GM19468 (cell line): ENCODE results near the gene PLD4.
A peak's percentile ranks its signal among the peaks of the same experiment; 100 is the strongest.

Experiments
- ATAC-seq: cut with Tn5 transposase; IDR thresholded peaks from one replicate; pipeline ENCODE4 v1.9.1; 2021; ENCODE audit warnings: mild to moderate bottlenecking, moderate library complexity, moderate number of reproducible peaks; ENCODE audit not compliant: unreplicated experiment; ENCODE audit errors: extremely low read depth

The PLD4 gene

DNA sequence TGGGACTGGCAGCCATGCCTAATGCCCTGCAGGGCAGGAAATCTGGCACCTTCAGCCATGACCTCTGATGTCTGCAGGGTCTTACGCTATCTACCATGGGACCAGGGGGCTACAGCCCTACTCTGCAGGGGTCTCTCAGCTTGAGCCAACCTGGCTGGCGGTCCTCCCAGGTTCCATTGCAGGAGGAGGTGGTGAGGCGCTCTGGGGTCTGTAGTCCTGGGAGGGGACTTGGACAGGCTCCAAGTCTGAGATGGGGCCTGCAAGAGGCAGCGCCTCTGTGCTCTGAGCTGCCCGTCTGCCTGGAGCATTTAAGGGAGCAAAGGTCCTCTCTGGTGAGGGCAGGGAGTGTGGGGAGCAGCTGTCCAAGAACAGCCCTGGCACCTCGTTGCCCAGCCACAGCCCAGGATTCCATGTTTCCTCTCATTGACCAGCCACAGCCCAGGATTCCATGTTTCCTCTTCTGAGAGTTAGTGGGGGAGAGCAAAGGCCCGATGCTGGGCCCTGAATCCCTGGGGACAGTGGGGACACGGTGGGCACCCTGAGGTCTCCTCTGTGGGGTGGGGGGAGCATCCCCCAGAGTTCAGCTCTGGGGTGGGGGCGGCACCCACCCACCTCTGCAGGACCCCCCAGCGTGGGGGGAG is 655 bp downstream of the PLD4 start:
- no peak for ATAC-seq

DNA sequence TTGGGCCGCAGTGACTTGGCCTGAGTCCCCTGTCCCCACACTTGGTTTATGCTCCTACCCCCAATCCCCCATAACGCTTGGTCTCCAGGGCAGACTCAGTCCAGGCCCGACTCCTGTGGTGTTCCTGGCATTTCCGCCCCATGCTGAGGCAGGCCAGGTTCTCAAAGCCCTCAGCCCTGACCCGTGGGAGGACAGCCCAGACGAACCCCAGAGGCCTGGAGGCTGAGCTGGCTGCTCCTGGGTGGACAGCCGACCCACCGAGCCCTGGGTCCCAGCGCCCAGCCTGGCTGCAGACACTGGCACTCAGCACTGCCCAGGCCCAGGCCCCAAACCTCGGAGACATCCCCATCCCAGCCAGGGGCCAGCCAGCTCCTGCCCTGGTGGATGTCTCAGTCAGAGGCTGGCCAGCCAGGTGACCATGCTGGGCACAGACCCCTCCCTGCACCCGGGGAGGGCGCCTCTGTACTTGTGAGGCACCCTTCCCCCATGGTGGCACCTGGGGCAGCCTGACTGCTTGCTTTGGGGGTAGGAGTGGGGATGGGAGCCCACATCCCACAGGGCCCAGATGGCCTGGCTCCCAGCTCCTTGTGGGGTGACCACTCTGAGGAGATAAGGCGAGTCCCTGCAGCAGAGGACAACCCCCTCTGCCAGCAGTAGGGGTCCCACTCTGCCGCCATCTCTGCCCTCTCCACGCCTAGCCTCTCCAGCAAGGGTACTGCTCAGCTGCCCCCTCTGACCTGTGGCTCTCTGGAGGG is 1.4 kb downstream of the PLD4 start:
- no peak for ATAC-seq

DNA sequence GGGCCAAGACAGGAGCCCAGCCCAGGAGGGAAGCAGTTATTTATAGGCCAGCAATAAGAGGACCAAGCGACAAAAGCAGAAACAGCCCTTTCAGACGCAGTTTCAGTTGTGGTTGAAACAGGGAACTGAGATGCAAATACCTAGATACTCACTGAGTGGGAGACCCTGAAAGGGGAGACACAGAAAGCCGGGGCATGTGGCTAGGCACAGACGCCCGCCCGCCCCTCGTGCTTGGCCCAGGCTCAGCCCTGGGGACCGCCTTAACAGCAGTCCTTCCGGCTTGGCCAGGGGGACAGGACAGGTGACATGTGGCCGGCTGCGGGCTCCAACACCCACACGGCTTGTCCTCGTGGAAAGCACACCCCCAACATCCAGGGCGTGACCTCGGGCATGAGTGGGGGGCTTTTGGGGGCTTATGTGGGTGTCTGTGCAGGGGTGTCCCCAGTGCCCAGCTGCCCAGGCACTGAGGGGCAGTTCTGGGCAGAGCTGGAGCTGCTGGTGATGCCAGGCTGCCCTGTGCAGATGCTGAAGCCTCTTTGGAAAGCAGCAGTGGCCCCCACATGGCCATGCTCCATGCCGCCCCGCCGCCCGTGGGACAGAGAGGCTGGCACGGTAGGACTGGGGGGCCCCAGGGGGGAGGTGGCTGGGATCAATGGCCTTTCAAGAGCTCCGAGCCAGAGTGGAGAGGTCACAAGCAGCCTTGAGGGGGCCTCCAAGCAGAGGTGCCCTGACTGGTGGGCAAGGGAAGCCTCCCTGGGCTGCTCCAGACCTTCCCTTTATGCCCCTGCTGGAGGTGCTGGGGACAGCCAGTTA is 2.1 kb downstream of the PLD4 start:
- peak; percentile 70 for ATAC-seq

DNA sequence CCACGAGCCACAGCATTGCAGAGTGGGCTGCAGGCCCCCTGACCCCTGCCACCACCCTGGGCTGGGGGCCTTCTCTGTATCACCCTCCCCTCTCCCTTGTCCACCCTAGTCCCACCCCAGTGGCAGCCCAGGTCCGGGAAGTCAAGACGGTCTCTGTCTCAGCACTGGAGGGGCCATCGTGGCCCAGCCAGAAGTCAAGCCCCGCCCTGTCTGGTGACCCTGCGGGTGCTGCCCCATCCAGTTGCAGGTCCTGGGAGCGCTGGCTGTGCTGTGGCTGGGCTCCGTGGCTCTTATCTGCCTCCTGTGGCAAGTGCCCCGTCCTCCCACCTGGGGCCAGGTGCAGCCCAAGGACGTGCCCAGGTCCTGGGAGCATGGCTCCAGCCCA is 2.7 kb downstream of the PLD4 start:
- ATAC-seq, result no peak

DNA sequence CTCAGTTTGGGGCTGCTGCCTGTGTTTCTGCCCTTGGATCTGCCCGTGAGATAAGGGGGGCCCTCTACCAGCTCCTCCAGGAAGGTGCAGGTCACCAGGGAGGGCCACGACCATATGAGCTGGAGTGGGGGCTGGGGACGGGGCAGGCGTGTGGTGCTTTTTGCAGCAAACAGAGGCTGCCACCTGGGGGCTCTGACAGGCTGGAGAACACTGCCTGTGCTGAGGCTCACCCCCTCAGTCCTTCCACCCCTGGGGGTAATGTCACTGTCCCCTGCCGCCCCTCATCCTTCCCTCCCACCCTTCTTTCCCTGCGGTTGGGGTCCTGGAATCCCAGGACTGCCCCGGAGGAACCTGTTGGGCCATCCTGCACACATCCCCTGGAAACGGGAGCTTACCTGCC is 3.2 kb downstream of the PLD4 start:
- ATAC-seq, result no peak

DNA sequence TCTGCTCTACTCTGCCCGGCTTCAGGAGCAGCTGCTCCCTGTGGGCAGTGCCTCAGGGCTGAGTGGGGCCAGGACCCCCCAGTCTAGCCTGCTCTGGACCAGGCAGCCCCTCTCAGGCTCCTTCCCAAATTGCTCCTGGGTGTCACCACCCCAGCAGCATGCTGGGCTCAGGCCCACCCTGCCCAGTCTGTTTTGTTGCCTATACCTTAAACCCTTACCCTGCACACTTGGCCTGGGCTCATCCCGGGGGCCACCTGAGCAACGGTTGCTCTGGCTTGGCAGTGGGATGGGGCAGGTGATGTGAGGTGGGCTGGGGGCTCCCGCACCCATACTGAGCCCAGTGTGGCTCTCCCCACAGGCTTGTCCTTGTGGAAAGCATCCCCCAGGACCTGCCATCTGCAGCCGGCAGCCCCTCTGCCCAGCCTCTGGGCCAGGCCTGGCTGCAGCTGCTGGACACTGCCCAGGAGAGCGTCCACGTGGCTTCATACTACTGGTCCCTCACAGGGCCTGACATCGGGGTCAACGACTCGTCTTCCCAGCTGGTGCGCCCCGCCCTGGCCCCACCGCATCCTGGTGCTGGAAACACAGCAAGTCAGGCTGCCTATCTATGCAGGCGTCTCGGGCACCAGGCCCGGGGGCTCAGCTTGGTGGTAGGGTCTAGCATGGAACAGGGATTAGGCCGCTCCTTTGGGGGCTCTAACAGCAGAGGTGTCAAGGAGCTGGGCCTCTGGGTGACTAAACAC is 3.9 kb downstream of the PLD4 start:
- no peak for ATAC-seq

DNA sequence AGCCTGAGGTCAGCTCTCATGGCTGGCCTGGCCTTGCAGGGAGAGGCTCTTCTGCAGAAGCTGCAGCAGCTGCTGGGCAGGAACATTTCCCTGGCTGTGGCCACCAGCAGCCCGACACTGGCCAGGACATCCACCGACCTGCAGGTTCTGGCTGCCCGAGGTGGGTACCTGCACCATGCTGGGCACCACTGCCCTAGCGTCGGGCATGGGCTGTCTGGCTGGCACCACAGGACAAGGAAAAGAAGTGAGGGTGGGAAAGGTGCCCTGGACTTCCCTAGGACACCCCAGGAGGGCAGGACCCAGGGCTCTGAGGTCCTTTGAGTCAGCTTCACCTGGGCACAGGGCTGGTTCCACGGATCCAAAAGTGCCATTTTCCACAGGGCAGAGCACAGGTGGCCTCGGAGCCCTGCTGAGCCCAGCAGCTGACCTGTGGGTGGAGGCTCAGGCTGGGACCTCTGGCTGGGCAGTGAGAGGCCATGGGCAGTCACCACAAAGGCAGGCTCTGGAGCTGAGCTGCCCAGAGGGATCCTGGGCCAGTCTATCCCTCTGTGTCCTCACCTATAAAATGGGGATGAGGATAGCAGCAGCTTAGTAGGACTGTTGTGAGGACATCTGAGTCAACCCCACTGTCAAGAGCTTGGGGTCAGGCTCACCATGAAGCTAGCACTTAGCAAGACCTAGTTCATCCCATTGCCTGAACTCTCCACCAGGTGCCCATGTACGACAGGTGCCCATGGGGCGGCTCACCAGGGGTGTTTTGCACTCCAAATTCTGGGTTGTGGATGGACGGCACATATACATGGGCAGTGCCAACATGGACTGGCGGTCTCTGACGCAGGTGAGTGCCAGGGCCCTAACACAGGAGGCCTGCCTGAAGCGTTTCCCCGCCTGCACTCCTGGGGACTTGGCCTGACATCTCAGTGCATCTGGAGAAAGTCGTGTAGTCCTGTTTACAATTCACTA is 4.9 kb downstream of the PLD4 start:
- no peak for ATAC-seq

DNA sequence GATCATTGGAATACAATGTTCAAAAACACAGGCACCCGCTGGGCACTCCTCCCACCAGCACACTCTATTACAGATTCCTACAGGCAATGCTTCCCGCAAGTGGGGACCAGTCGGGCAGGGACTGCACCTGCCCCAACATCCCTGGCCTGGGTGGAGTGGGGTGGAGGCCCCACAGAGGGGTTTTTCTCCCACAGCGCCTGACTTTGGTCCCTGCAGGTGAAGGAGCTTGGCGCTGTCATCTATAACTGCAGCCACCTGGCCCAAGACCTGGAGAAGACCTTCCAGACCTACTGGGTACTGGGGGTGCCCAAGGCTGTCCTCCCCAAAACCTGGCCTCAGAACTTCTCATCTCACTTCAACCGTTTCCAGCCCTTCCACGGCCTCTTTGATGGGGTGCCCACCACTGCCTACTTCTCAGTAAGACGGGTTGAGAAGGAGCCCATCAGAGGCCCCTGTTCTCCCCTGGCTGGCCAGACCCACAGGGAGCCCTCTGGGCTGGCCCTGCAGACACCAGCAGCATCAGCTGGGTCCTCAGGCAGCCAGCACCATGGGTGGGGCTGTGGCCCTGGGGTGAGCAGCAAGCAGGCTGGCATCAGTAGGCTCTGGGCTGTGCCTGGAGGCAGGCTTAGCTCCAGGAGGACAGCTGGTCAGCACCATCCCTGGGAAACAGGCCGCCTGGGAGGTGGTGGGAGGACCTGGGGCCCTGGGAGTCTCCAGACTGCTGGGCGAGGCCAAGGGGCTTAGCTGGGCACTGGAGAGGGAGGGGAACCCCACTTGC is 6.0 kb downstream of the PLD4 start:
- no peak for ATAC-seq

DNA sequence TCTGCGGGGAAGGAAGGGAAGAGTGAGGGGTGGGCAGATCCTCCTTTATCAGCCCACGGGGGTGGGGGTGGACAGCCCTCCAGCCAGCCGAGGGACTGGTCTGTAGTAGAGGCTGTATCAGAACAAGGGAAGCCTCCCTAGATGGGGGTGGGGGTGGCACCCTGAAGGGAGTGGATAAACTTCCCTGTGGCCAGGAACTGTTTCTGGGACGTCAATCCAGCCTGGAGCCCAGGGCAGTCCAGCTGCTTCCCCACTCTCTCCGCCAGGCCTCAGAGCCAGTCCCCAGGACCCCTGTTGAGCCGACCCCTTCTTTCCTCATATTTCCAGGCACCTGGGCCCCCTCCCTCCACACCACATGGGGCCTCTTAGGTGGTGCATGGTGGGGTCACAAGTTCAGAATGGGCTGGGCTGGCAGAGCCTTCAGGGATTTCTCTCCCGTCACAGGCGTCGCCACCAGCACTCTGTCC is 6.7 kb downstream of the PLD4 start:
- ATAC-seq, result no peak

DNA sequence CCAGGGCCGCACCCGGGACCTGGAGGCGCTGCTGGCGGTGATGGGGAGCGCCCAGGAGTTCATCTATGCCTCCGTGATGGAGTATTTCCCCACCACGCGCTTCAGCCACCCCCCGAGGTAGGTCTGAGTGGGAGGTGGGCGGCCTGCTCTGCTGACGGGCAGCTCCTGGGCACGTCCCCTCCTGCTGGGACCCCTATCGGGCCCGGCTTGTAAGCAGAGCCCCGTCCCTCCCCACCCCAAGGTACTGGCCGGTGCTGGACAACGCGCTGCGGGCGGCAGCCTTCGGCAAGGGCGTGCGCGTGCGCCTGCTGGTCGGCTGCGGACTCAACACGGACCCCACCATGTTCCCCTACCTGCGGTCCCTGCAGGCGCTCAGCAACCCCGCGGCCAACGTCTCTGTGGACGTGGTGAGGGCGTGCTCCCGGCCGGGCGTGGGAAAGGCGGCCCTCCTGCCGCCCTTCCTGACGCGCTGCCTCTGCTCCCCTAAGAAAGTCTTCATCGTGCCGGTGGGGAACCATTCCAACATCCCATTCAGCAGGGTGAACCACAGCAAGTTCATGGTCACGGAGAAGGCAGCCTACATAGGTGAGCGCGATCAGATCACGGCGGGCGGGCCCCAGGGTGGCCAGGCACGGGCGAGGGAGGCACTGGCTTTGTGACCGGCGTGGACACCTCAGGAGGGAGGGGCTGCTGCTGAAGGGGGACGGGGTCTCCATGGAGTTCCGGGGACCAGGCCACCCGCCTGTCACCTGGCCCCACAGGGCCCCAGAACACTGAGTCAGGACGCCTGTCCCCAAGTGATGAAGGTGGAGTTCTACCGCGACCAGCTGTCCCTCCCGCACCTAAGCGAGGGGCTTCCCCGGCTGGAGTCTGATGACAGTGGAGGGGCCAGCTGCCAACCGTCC is 7.3 kb downstream of the PLD4 start:
- ATAC-seq, result no peak

DNA sequence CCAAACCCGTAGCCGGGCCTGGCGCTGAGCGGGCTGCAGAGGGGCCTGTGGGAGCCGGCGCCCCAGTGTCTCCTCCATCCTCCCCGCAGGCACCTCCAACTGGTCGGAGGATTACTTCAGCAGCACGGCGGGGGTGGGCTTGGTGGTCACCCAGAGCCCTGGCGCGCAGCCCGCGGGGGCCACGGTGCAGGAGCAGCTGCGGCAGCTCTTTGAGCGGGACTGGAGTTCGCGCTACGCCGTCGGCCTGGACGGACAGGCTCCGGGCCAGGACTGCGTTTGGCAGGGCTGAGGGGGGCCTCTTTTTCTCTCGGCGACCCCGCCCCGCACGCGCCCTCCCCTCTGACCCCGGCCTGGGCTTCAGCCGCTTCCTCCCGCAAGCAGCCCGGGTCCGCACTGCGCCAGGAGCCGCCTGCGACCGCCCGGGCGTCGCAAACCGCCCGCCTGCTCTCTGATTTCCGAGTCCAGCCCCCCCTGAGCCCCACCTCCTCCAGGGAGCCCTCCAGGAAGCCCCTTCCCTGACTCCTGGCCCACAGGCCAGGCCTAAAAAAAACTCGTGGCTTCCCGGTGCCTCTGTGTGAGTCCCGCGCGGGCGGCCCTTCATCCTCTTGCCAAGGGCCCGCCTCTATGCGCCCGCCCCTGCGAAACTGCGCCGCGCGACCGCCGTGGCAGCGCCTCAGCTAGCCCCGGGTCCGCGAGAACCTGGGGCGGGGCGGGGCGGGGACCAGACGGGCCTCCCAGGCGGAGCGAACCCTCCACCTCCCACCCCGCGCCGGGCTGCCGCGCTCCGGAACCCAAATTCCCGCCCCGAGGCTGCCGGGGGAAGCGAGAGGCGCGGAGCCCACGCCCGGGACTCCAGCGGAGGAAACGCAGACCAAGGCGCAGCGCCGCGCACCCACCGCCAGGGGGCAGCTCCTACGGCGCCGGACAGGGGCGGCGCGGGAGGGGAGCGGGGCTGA is 8.3 kb downstream of the PLD4 start:
- no peak for ATAC-seq

DNA sequence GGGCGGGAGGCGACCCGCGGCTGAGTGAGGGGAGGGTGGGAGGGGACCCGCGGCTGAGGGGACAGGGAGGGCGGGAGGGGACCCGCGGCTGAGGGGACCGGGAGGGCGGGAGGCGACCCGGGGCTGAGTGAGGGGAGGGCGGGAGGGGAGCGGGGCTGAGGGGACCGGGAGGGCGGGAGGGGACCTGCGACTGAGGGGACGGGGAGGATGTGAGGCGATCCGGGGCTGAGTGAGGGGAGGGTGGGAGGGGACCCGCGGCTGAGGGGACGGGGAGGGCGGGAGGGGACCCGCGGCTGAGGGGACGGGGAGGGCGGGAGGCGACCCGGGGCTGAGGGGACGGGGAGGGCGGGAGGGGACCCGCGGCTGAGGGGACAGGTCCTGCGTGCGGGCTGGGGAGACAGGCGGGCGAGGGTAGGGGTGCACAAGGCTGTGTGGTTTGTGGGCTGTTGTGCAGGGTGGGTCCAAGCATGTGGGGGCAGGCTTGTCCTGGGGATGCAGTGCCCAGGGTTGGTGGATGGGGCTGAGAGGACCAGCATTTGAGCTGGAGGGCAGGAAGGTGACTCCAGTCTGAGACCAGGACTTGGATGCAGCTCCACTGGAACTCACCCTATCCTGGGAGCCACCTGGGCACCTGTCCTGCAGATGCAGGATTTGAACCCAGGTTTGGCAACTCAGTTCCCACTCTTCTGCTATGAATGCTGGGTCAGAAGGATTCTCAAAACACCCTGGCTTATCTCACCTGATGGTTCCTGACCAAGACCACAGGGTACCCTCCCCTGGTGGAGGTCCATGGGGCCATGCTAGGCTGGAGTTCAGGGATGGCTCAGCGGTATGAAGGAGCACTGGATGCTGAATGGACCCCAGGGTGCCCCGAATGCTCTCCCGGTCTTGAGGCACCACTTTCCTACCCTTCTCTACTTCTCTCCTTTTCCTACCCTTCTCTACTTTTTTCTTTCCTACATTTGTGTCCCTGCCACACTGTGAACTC is 9.4 kb downstream of the PLD4 start:
- ATAC-seq, result no peak

DNA sequence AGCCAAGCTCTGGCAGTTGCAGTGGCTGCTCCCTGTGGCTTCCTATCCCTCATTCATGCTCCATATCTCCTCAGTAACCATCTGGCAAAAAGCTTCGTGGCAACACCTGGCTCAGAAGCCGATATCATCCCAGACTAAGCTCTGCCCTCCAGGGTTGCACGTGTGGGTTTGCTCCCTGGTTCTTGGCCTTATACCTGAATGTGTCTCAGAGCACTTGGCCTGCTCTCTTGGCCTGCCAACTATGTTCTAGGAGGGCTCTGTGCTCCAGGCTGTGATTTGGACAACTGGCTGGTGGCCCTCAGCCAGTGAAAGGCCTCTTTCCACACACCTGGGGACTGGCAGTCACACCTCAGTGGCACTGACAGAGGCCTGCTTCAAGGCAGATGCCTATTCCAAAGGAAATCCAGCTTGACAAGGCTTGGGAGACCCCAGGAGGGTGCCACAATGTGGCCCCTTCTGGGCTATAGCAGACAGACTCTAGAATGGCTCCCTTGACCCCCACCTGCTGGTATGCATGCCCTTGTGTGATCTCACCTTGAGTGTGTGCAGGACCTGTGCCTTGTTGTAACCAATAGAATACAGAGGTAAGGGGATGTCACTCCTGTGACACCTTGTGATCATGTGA is 10.5 kb downstream of the PLD4 start:
- no peak for ATAC-seq

DNA sequence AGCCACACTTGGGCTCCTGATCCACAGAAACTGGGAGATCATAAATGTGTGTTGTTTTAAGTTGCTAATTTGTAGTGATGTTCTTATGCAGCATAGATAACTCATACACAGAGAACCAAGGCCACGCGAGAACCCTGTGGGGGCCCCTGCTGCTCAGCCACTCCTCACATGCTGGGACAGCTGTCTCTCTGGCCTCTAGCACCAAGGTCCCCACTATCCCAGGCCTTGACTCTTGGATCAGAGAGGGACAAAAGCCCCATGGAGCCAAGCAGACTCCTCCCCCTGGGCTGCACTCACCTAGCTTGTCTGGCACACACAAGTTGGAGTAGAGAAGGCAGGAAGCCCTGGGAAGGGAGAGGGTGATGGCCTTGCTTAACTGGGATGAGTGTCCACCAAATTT is 11.3 kb downstream of the PLD4 start:
- no peak for ATAC-seq
